Neuronal stem cell (in vitro differentiated cells): ENCODE results near the gene ANTXR1.

Experiments
- DNase-seq: peaks from one replicate; pipeline ENCODE4 v3.0.0-alpha.2; 2013; ENCODE audit warnings: low spot score
- H2AFZ ChIP-seq: one replicate; pipeline ENCODE4 v1.6.1; 2013; ENCODE audit warnings: mild to moderate bottlenecking, low read length, inconsistent platforms
- H2AK5ac ChIP-seq: 2 replicates; pipeline ENCODE4 v1.6.1; 2013; ENCODE audit warnings: low read depth, mild to moderate bottlenecking, inconsistent platforms, low read length, moderate library complexity, mixed read lengths
- H2BK120ac ChIP-seq: 2 replicates; pipeline ENCODE4 v1.6.1; 2013; ENCODE audit warnings: low read depth, mild to moderate bottlenecking, inconsistent platforms, low read length, moderate library complexity, mixed read lengths
- H2BK12ac ChIP-seq: one replicate; pipeline ENCODE4 v1.6.1; 2013; ENCODE audit warnings: low read length, inconsistent platforms
- H2BK15ac ChIP-seq: 2 replicates; pipeline ENCODE4 v1.6.1; 2013; ENCODE audit warnings: mild to moderate bottlenecking, low read length, inconsistent platforms, mixed read lengths
- H2BK5ac ChIP-seq: one replicate; pipeline ENCODE4 v1.6.1; 2013; ENCODE audit warnings: inconsistent platforms, mild to moderate bottlenecking, low read length, moderate library complexity
- H3K14ac ChIP-seq: one replicate; pipeline ENCODE4 v1.6.1; 2013; ENCODE audit warnings: low read length, inconsistent platforms
- H3K18ac ChIP-seq: 2 replicates; pipeline ENCODE4 v1.6.1; 2013; ENCODE audit warnings: low read length, inconsistent platforms
- H3K23ac ChIP-seq: 2 replicates; pipeline ENCODE4 v1.6.1; 2013; ENCODE audit warnings: low read depth, mild to moderate bottlenecking, mixed read lengths, low read length, inconsistent platforms; ENCODE audit not compliant: poor library complexity
- H3K27ac ChIP-seq: replicated peaks from 3 replicates; pipeline ENCODE4 v1.5.1; 2013; ENCODE audit warnings: low read length, inconsistent platforms
- H3K27me3 ChIP-seq, 3 experiments: 2 replicates each; pipeline ENCODE4 v1.6.1; 2013; ENCODE audit warnings: low read length in 3 of 3, mild to moderate bottlenecking in 2 of 3, inconsistent platforms in 1 of 3, low read depth in 1 of 3, mixed read lengths in 1 of 3, moderate library complexity in 1 of 3; ENCODE audit not compliant: control insufficient read depth in 3 of 3, insufficient read depth in 3 of 3
- H3K36me3 ChIP-seq, 2 donors: replicated peaks in 1 of 2; 2 replicates each; pipeline ENCODE4 v1.6.1; 2013; ENCODE audit warnings: low read length in 2 of 2; ENCODE audit not compliant: control insufficient read depth in 2 of 2, insufficient read depth in 2 of 2
- H3K4ac ChIP-seq: 2 replicates; pipeline ENCODE4 v1.6.1; 2013; ENCODE audit warnings: inconsistent platforms, mild to moderate bottlenecking, low read length, moderate library complexity
- H3K4me1 ChIP-seq, 2 donors: 1 replicate in 1 of 2; 2 replicates in 1 of 2; pipeline ENCODE4 v1.6.1; 2013; ENCODE audit warnings: low read length in 2 of 2, low read depth in 1 of 2; ENCODE audit not compliant: control insufficient read depth in 2 of 2, insufficient read depth in 1 of 2
- H3K4me2 ChIP-seq: one replicate; pipeline ENCODE4 v1.6.1; 2013; ENCODE audit warnings: mild to moderate bottlenecking, low read length, inconsistent platforms; ENCODE audit not compliant: insufficient read depth, poor library complexity, severe bottlenecking
- H3K4me3 ChIP-seq, 2 donors: 2 replicates each; pipeline ENCODE4 v1.5.1; 2013; ENCODE audit warnings: low read length in 2 of 2, mild to moderate bottlenecking in 2 of 2, inconsistent platforms in 1 of 2, moderate library complexity in 1 of 2
- H3K79me1 ChIP-seq: one replicate; pipeline ENCODE4 v1.6.1; 2013; ENCODE audit warnings: low read depth, mild to moderate bottlenecking, inconsistent platforms, low read length, moderate library complexity
- H3K9ac ChIP-seq: one replicate; pipeline ENCODE4 v1.6.1; 2013; ENCODE audit warnings: mild to moderate bottlenecking, low read depth, low read length, inconsistent platforms; ENCODE audit not compliant: poor library complexity
- H3K9me3 ChIP-seq, 2 donors: replicated peaks in 1 of 2; 2 replicates each; pipeline versions ENCODE3 to v1.6.1; 2013; ENCODE audit warnings: low read length in 2 of 2, mild to moderate bottlenecking in 2 of 2, inconsistent platforms in 1 of 2, low read depth in 1 of 2, mixed read lengths in 1 of 2, moderate library complexity in 1 of 2; ENCODE audit not compliant: control insufficient read depth in 2 of 2, insufficient read depth in 1 of 2
- H4K8ac ChIP-seq: one replicate; pipeline ENCODE4 v1.6.1; 2013; ENCODE audit warnings: low read depth, mild to moderate bottlenecking, inconsistent platforms, low read length, moderate library complexity
- H4K91ac ChIP-seq: one replicate; pipeline ENCODE4 v1.6.1; 2013; ENCODE audit warnings: low read length, low read depth, mild to moderate bottlenecking, inconsistent platforms; ENCODE audit not compliant: poor library complexity
- WGBS, 2 donors: extraction: QIAGEN DNeasy Blood & Tissue Kit; methylation state at CpG; one replicate each; pipeline ENCODE4 v1.1.7; 2013; ENCODE audit warnings: missing lambda C conversion rate in 2 of 2, mixed read lengths in 1 of 2; ENCODE audit not compliant: insufficient read length in 2 of 2, insufficient replicate concordance in 1 of 2; ENCODE audit errors: extremely low coverage in 2 of 2; 5-methylcytosine and 5-hydroxymethylcytosine counted together

Gene ANTXR1

DNA sequence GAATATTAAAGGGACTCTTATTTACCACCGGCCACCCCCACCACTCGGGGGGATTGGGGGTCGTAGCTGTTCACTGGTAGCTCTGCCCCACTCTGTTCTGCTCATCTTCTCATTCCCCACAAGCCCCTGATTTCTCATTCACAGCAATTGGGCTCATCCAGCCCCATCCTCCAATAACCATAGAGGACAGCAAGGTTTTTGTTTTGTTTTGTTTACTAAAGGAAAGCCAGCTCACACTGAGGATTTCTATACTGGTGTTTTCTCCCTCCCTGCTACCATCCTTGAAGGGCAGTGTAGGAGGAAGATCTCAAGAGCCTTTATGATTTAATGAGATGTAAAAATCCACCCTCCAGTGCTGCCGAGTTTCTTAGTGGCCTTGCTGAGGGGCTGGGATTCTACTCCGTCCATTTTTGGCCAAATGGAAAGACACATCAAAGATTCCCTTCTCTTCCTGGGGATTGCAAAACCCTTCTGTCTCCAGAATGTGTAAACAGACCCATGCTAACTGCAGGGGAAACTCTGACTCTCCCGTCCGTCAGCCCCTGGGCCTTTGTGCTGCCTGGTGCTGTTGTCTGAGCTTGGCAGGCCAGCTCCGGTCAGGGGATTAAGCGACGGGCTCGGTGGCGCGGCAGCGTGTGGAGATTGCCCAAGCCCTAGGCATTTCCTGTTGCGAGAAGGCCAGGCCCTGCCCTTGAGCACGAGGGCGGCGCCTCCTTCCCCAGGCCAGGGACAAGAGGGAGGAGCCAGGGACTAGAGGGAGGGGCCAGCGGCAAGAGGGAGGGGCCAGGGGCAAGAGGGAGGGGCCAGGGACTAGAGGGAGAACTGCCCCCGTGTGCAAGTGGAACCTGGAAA is 165.0 kb downstream of the ANTXR1 start:
- DNase-seq = peak; percentile 89
- Histone ChIP-seq H3K4me1 (peaks cover 0 to 13% of the 10 kb centered on the region in 2 donors), H3K27me3 (no peaks in the 10 kb centered on the region), H3K79me1 (no peaks in the 10 kb centered on the region), H3K27ac (no peak overlapping the region), H3K9me3 (no peaks in the 10 kb centered on the region), H4K91ac (no peak overlapping the region), H2AFZ (no peak overlapping the region), H3K36me3 (peaks cover 0 to 67% of the 10 kb centered on the region in 2 donors), H3K9ac (no peak overlapping the region), H2BK15ac (no peak overlapping the region), H2BK12ac (no peak overlapping the region), H2BK120ac (no peak overlapping the region), H3K18ac (no peak overlapping the region), H3K14ac (no peak overlapping the region), H3K4ac (no peak overlapping the region), H2BK5ac (no peak overlapping the region), H3K23ac (peak overlapping the region; percentile 48), H3K4me2 (peak overlapping the region; percentile 28), H2AK5ac (no peak overlapping the region), H4K8ac (no peak overlapping the region), H3K4me3 (no peak overlapping the region)
- WGBS, 2 donors = no CpG with 5 or more reads among the region's 20 CpGs

DNA sequence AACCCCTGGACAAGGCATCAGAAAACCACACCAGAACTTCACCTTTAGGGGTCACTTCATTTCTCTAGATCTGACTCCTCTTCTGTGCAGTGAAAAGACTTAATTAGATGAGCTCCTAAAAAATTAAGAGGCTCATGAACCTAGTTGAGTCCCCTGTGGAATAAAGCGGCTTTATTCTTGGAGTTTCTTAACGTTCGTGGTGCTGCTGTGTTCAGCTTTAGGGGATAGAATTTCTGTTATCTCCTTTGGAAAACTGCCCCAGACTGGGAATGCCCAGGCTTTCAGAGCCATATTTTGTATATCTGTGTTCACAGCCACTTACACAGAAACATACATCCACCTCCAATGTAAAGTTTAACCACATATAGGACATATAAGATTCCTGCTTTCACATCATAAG is 165.8 kb downstream of the ANTXR1 start:
- Histone ChIP-seq H3K9ac (no peak overlapping the region), H2BK12ac (no peak overlapping the region), H2AK5ac (no peak overlapping the region), H4K8ac (no peak overlapping the region), H2AFZ (no peak overlapping the region), H3K23ac (no peak overlapping the region), H3K4ac (no peak overlapping the region), H2BK120ac (no peak overlapping the region), H3K79me1 (no peaks in the 10 kb centered on the region), H3K18ac (no peak overlapping the region), H3K4me2 (no peak overlapping the region), H3K14ac (no peak overlapping the region), H2BK5ac (no peak overlapping the region), H4K91ac (no peak overlapping the region), H3K9me3 (no peaks in the 10 kb centered on the region), H3K4me1 (peaks cover 0 to 13% of the 10 kb centered on the region in 2 donors), H3K27ac (no peak overlapping the region), H3K4me3 (no peak overlapping the region), H3K36me3 (peaks cover 0 to 68% of the 10 kb centered on the region in 2 donors), H3K27me3 (no peaks in the 10 kb centered on the region), H2BK15ac (no peak overlapping the region)
- no peak for DNase-seq
- no CpG with 5 or more reads among the region's 3 CpGs for WGBS, 2 donors

DNA sequence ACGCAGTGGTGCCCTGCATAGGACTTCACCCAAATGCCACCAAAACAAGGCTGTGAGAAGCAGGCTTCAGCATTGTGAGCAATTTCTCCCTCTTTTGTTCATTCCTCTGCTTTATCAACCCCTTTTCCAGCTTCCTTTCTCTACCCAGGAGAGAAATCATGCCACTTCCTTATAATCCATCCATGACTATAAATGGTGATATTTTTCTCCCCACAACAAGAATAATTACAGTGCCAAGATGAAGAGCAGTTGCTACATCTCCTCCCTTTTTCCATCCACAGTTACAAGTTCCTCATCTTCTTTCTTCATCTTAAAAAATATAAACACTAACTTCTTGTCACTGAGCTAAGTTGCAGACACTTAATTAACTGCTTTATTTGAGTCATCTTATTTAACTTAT is 167.2 kb downstream of the ANTXR1 start:
- H3K9me3 ChIP-seq = no peaks in the 10 kb centered on the region
- WGBS, 2 donors = no CpG with 5 or more reads among the region's 1 CpG

DNA sequence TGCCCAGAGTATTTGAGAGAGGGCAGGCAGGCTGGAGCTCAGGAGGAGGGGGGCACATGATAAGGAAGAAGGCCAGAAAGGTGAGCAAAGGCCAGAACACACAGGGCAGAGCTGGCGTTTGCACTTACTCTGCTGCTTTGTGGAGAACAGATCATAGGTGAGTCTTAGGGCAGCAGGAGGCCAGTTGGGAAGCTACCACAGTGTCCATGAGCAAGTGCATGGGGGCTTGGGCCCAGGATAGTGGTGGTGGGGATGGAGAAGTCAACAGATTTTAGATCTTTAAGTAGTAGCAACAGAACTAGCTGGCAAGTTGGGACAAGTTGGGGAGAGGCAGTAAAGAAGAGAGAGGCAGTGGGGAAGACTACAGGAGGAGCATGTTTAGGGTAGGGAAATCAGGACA is 168.0 kb downstream of the ANTXR1 start:
- Histone ChIP-seq H3K9ac (no peak overlapping the region), H3K4me2 (no peak overlapping the region), H2BK15ac (no peak overlapping the region), H3K79me1 (no peaks in the 10 kb centered on the region), H3K4ac (no peak overlapping the region), H4K91ac (no peak overlapping the region), H3K27ac (no peak overlapping the region), H3K4me1 (peaks cover 0 to 13% of the 10 kb centered on the region in 2 donors), H3K36me3 (peaks cover 0 to 79% of the 10 kb centered on the region in 2 donors), H2BK5ac (no peak overlapping the region), H2AFZ (no peak overlapping the region), H3K23ac (no peak overlapping the region), H3K14ac (no peak overlapping the region), H3K27me3 (no peaks in the 10 kb centered on the region), H2BK12ac (no peak overlapping the region), H4K8ac (no peak overlapping the region), H3K9me3 (no peaks in the 10 kb centered on the region), H2AK5ac (no peak overlapping the region), H3K4me3 (no peak overlapping the region), H2BK120ac (no peak overlapping the region), H3K18ac (peak overlapping the region; percentile 8)
- no peak for DNase-seq
- WGBS, 2 donors = no CpG with 5 or more reads among the region's 1 CpG

More for the DNA sequence above, 167.2 kb downstream of the ANTXR1 start:
- H4K8ac ChIP-seq = no peak overlapping the region
- no peak overlapping the region for H2AK5ac ChIP-seq
- no peak overlapping the region for H3K27ac ChIP-seq
- no peak overlapping the region for H3K14ac ChIP-seq
- no peak overlapping the region for H3K9ac ChIP-seq
- H2AFZ ChIP-seq = no peak overlapping the region
- no peaks in the 10 kb centered on the region for H3K27me3 ChIP-seq
- peaks cover 0 to 13% of the 10 kb centered on the region in 2 donors for H3K4me1 ChIP-seq
- H3K18ac ChIP-seq = no peak overlapping the region
- H3K36me3 ChIP-seq = peaks cover 0 to 78% of the 10 kb centered on the region in 2 donors
- no peak overlapping the region for H2BK15ac ChIP-seq
- no peak overlapping the region for H3K23ac ChIP-seq
- DNase-seq = no peak
- H3K4me3 ChIP-seq = no peak overlapping the region
- no peak overlapping the region for H2BK12ac ChIP-seq
- no peak overlapping the region for H2BK120ac ChIP-seq
- H4K91ac ChIP-seq = no peak overlapping the region
- no peak overlapping the region for H2BK5ac ChIP-seq
- H3K4ac ChIP-seq = no peak overlapping the region
- no peaks in the 10 kb centered on the region for H3K79me1 ChIP-seq
- H3K4me2 ChIP-seq = no peak overlapping the region
